Measurements from ENCODE around the gene HOOK1. TPM values are rescaled to one million over a fixed set of nuclear protein-coding genes. Genes with fewer than 3 reads are reported as not detected.

Gene HOOK1
- total and polyA plus RNA-seq, 7 donors = under 0.01 to 31.4 (median 7.5) TPM; not detected in 1

- H3K4me1 ChIP-seq = no peaks in the 10 kb centered on the region
- H3K27ac ChIP-seq = no peak overlapping the region
- H3K9me3 ChIP-seq = no peaks in the 10 kb centered on the region
- H3K27me3 ChIP-seq = peaks cover 0 to 4% (median 0%) of the 10 kb centered on the region in 3 donors
- DNase-seq = no peak
- no peak overlapping the region for H3K4me3 ChIP-seq
- intact Hi-C loops (cut with DNase I) = no loop called here
- WGBS, 2 donors = 89 to 92% methylated on average over 3 of the region's 3 CpGs
- no peaks in the 10 kb centered on the region for H3K36me3 ChIP-seq
- TF ChIP-seq EP300 (IDR thresholded peaks at IDR 0.05) = no peak
- TF ChIP-seq POLR2A (IDR thresholded peaks at IDR 0.05) = no peak
- no peak for TF ChIP-seq POLR2AphosphoS5 (IDR thresholded peaks at IDR 0.05)
- no peak for TF ChIP-seq CTCF (IDR thresholded peaks at IDR 0.05)
Observed at GRCh38 chr1:59898927-59899326, 84.2 kb downstream of the HOOK1 start.

- H3K9me3 ChIP-seq = no peaks in the 10 kb centered on the region
- no peak overlapping the region for H3K27ac ChIP-seq
- H3K36me3 ChIP-seq = no peaks in the 10 kb centered on the region
- intact Hi-C loops (cut with DNase I) = no loop called here
- H3K27me3 ChIP-seq = peaks cover 0 to 4% (median 0%) of the 10 kb centered on the region in 3 donors
- WGBS, 2 donors = 86 to 93% methylated on average over 2 of the region's 2 CpGs
- H3K4me3 ChIP-seq = no peak overlapping the region
- TF ChIP-seq CTCF (IDR thresholded peaks at IDR 0.05) = no peak
- TF ChIP-seq EP300 (IDR thresholded peaks at IDR 0.05) = no peak
- TF ChIP-seq POLR2A (IDR thresholded peaks at IDR 0.05) = no peak
- TF ChIP-seq POLR2AphosphoS5 (IDR thresholded peaks at IDR 0.05) = no peak
- H3K4me1 ChIP-seq = no peaks in the 10 kb centered on the region
- DNase-seq = no peak
Observed at GRCh38 chr1:59900640-59901039, 85.9 kb downstream of the HOOK1 start.

GRCh38 chr1:59901770-59902388 lies 87.1 kb downstream of the HOOK1 start:
- Histone ChIP-seq H3K27ac (no peak overlapping the region), H3K4me3 (no peak overlapping the region), H3K36me3 (no peaks in the 10 kb centered on the region), H3K9me3 (no peaks in the 10 kb centered on the region), H3K27me3 (peaks cover 0 to 4% (median 0%) of the 10 kb centered on the region in 3 donors), H3K4me1 (no peaks in the 10 kb centered on the region)
- no peak for DNase-seq
- 22 to 41% methylated on average over 1 of the region's 1 CpG for WGBS, 2 donors
- TF ChIP-seq CTCF (IDR thresholded peaks at IDR 0.05) = no peak
- no peak for TF ChIP-seq POLR2A (IDR thresholded peaks at IDR 0.05)
- TF ChIP-seq EP300 (IDR thresholded peaks at IDR 0.05) = no peak
- no peak for TF ChIP-seq POLR2AphosphoS5 (IDR thresholded peaks at IDR 0.05)
- intact Hi-C loops (cut with DNase I) = no loop called here

GRCh38 chr1:59903141-59903754 lies 88.5 kb downstream of the HOOK1 start:
- Histone ChIP-seq H3K27me3 (peaks cover 0 to 4% (median 0%) of the 10 kb centered on the region in 3 donors), H3K4me3 (no peak overlapping the region), H3K27ac (no peak overlapping the region), H3K4me1 (no peaks in the 10 kb centered on the region), H3K9me3 (no peaks in the 10 kb centered on the region), H3K36me3 (no peaks in the 10 kb centered on the region)
- intact Hi-C loops (cut with DNase I) = no loop called here
- no peak for TF ChIP-seq POLR2A (IDR thresholded peaks at IDR 0.05)
- TF ChIP-seq CTCF (IDR thresholded peaks at IDR 0.05) = peak in 2 of 4 experiments; percentile 25 to 28
- WGBS, 2 donors = 28 to 52% methylated on average over 9 of the region's 9 CpGs
- DNase-seq = no peak
